ENCODE data around the gene SMG9. TPM values are rescaled to one million over a fixed set of nuclear protein-coding genes. Genes with fewer than 3 reads are reported as not detected.

The SMG9 gene
- total RNA-seq, 2 experiments from 2014 or later = 48.9 to 53.1 TPM

- no peak for DNase-seq
- Mint-ChIP-seq H3K27ac (peak overlapping the region; percentile 28), H3K9me3 (no peaks in the 10 kb centered on the region), H3K36me3 (ENCODE audit: low read depth) (peaks cover 47% of the 10 kb centered on the region), H3K4me3 (no peak overlapping the region), H3K27me3 (no peaks in the 10 kb centered on the region), H3K4me1 (ENCODE audit: low read depth) (no peaks in the 10 kb centered on the region)
- TF ChIP-seq CTCF (IDR thresholded peaks at IDR 0.05) = no peak
- ChIA-PET POLR2A (no interaction called here), CTCF (interaction anchor here (0.8 kb wide), 1 partner anchor 15 kb away, joined by 3 read pairs; no protein-coding TSS in a partner anchor)
- intact Hi-C loops (cut with micrococcal nuclease) = no loop called here
- peak; percentile 10 for ATAC-seq
These were observed 16.0 kb downstream of the SMG9 start for GRCh38 chr19:43738780-43739211.

GRCh38 chr19:43735957-43736356 lies 18.8 kb downstream of the SMG9 start:
- POLR2A ChIA-PET = no interaction called here
- H3K9me3 Mint-ChIP-seq = no peaks in the 10 kb centered on the region
- TF ChIP-seq CTCF (IDR thresholded peaks at IDR 0.05) = no peak
- intact Hi-C loops (cut with micrococcal nuclease) = no loop called here
- peaks cover 36% of the 10 kb centered on the region for H3K36me3 Mint-ChIP-seq (ENCODE audit: low read depth)
- no peaks in the 10 kb centered on the region for H3K27me3 Mint-ChIP-seq
- no peak for DNase-seq
- no peak overlapping the region for H3K4me3 Mint-ChIP-seq
- H3K27ac Mint-ChIP-seq = peak overlapping the region; percentile 14
- CTCF ChIA-PET = interaction anchor here (0.6 to 1.3 kb wide), 5 partner anchors 9 to 181 kb away, joined by 3 to 5 read pairs (median 4); no protein-coding TSS in a partner anchor
- no peaks in the 10 kb centered on the region for H3K4me1 Mint-ChIP-seq (ENCODE audit: low read depth)
- ATAC-seq = no peak

- no peak for ATAC-seq
- POLR2A ChIA-PET = no interaction called here
- H3K27me3 Mint-ChIP-seq = no peaks in the 10 kb centered on the region
- H3K4me1 Mint-ChIP-seq (ENCODE audit: low read depth) = no peaks in the 10 kb centered on the region
- no peaks in the 10 kb centered on the region for H3K9me3 Mint-ChIP-seq
- no peak for DNase-seq
- H3K4me3 Mint-ChIP-seq = no peak overlapping the region
- intact Hi-C loops (cut with micrococcal nuclease) = no loop called here
- H3K36me3 Mint-ChIP-seq (ENCODE audit: low read depth) = peaks cover 34% of the 10 kb centered on the region
- no peak overlapping the region for H3K27ac Mint-ChIP-seq
- CTCF ChIA-PET = interaction anchor here (1.0 kb wide), 3 partner anchors 11 to 52 kb away, joined by 3 read pairs; no protein-coding TSS in a partner anchor
- no peak for TF ChIP-seq CTCF (IDR thresholded peaks at IDR 0.05)
These were observed 19.7 kb downstream of the SMG9 start for GRCh38 chr19:43735013-43735412.

- intact Hi-C loops (cut with micrococcal nuclease) = no loop called here
- ATAC-seq (no peak), DNase-seq (no peak)
- POLR2A ChIA-PET = interaction anchor here (0.7 kb wide), 1 partner anchor 8 kb away, joined by 3 read pairs; no protein-coding TSS in a partner anchor
- no peak for TF ChIP-seq CTCF (IDR thresholded peaks at IDR 0.05)
- Mint-ChIP-seq H3K4me1 (ENCODE audit: low read depth) (no peaks in the 10 kb centered on the region), H3K27me3 (no peaks in the 10 kb centered on the region), H3K4me3 (no peak overlapping the region), H3K27ac (no peak overlapping the region), H3K9me3 (no peaks in the 10 kb centered on the region), H3K36me3 (ENCODE audit: low read depth) (peaks cover 27% of the 10 kb centered on the region)
- CTCF ChIA-PET = interaction anchor here (0.9 to 1.2 kb wide), 2 partner anchors 35 to 78 kb away, joined by 3 read pairs; no protein-coding TSS in a partner anchor
These were observed 22.9 kb downstream of the SMG9 start for GRCh38 chr19:43731846-43732245.

- DNase-seq (no peak), ATAC-seq (no peak)
- no peak overlapping the region for H3K4me3 Mint-ChIP-seq
- H3K4me1 Mint-ChIP-seq (ENCODE audit: low read depth) = no peaks in the 10 kb centered on the region
- no peak for TF ChIP-seq CTCF (IDR thresholded peaks at IDR 0.05)
- no peak overlapping the region for H3K27ac Mint-ChIP-seq
- H3K9me3 Mint-ChIP-seq = no peaks in the 10 kb centered on the region
- H3K27me3 Mint-ChIP-seq = no peaks in the 10 kb centered on the region
- H3K36me3 Mint-ChIP-seq (ENCODE audit: low read depth) = peaks cover 23% of the 10 kb centered on the region
- intact Hi-C loops (cut with micrococcal nuclease) = no loop called here
- POLR2A ChIA-PET = no interaction called here
- CTCF ChIA-PET = interaction anchor here (0.9 to 1.2 kb wide), 2 partner anchors 35 to 78 kb away, joined by 3 read pairs; no protein-coding TSS in a partner anchor
These were observed 23.4 kb downstream of the SMG9 start for GRCh38 chr19:43731346-43731745.

All from activated CD8-positive, alpha-beta T cell treated with anti-CD3 and anti-CD28 coated beads for 36 hours (primary cell).